ENCODE results near the gene OBSL1. TPM values are rescaled to one million over a fixed set of nuclear protein-coding genes. Genes with fewer than 3 reads are reported as not detected.

Gene OBSL1
- total RNA-seq, 1 donor from 2014 or later = 168 TPM

GRCh38 chr2:219538956-219539788, 32.2 kb downstream of the OBSL1 start:
- TF ChIP-seq CTCF (IDR thresholded peaks at IDR 0.05) = no peak
- Mint-ChIP-seq H3K36me3 (ENCODE audit: unreplicated experiment) (peaks cover 16% of the 10 kb centered on the region), H3K4me3 (ENCODE audit: unreplicated experiment) (no peak overlapping the region), H3K27ac (ENCODE audit: unreplicated experiment) (peak overlapping the region; percentile 57), H3K4me1 (ENCODE audit: unreplicated experiment) (peaks cover 31% of the 10 kb centered on the region), H3K27me3 (ENCODE audit: unreplicated experiment) (no peaks in the 10 kb centered on the region), H3K9me3 (ENCODE audit: unreplicated experiment) (no peaks in the 10 kb centered on the region)
- DNase-seq (ENCODE audit: extremely low spot score, unreplicated experiment) = no peak

- Mint-ChIP-seq H3K27ac (ENCODE audit: unreplicated experiment) (peak overlapping the region; percentile 57), H3K27me3 (ENCODE audit: unreplicated experiment) (peaks cover under 1% of the 10 kb centered on the region), H3K4me3 (ENCODE audit: unreplicated experiment) (no peak overlapping the region), H3K36me3 (ENCODE audit: unreplicated experiment) (peaks cover 16% of the 10 kb centered on the region), H3K4me1 (ENCODE audit: unreplicated experiment) (peaks cover 29% of the 10 kb centered on the region), H3K9me3 (ENCODE audit: unreplicated experiment) (no peaks in the 10 kb centered on the region)
- DNase-seq (ENCODE audit: extremely low spot score, unreplicated experiment) = no peak
- no peak for TF ChIP-seq CTCF (IDR thresholded peaks at IDR 0.05)
These were observed 32.8 kb downstream of the OBSL1 start for GRCh38 chr2:219538504-219538951.

- Mint-ChIP-seq H3K4me1 (ENCODE audit: unreplicated experiment) (peaks cover 29% of the 10 kb centered on the region), H3K9me3 (ENCODE audit: unreplicated experiment) (no peaks in the 10 kb centered on the region), H3K4me3 (ENCODE audit: unreplicated experiment) (no peak overlapping the region), H3K36me3 (ENCODE audit: unreplicated experiment) (peaks cover 16% of the 10 kb centered on the region), H3K27ac (ENCODE audit: unreplicated experiment) (no peak overlapping the region), H3K27me3 (ENCODE audit: unreplicated experiment) (peaks cover 5% of the 10 kb centered on the region)
- no peak for TF ChIP-seq CTCF (IDR thresholded peaks at IDR 0.05)
- no peak for DNase-seq (ENCODE audit: extremely low spot score, unreplicated experiment)
These were observed 33.5 kb downstream of the OBSL1 start for GRCh38 chr2:219537657-219538488.

- H3K4me3 Mint-ChIP-seq (ENCODE audit: unreplicated experiment) = no peak overlapping the region
- peaks cover 16% of the 10 kb centered on the region for H3K36me3 Mint-ChIP-seq (ENCODE audit: unreplicated experiment)
- no peak for DNase-seq (ENCODE audit: extremely low spot score, unreplicated experiment)
- H3K9me3 Mint-ChIP-seq (ENCODE audit: unreplicated experiment) = no peaks in the 10 kb centered on the region
- TF ChIP-seq CTCF (IDR thresholded peaks at IDR 0.05) = no peak
- H3K27ac Mint-ChIP-seq (ENCODE audit: unreplicated experiment) = no peak overlapping the region
- H3K27me3 Mint-ChIP-seq (ENCODE audit: unreplicated experiment) = peaks cover 5% of the 10 kb centered on the region
- H3K4me1 Mint-ChIP-seq (ENCODE audit: unreplicated experiment) = peaks cover 20% of the 10 kb centered on the region
These were observed 34.4 kb downstream of the OBSL1 start for GRCh38 chr2:219536967-219537366.

- TF ChIP-seq CTCF (IDR thresholded peaks at IDR 0.05) = no peak
- peaks cover 8% of the 10 kb centered on the region for H3K27me3 Mint-ChIP-seq (ENCODE audit: unreplicated experiment)
- H3K9me3 Mint-ChIP-seq (ENCODE audit: unreplicated experiment) = no peaks in the 10 kb centered on the region
- peaks cover 16% of the 10 kb centered on the region for H3K36me3 Mint-ChIP-seq (ENCODE audit: unreplicated experiment)
- no peak overlapping the region for H3K27ac Mint-ChIP-seq (ENCODE audit: unreplicated experiment)
- no peak overlapping the region for H3K4me3 Mint-ChIP-seq (ENCODE audit: unreplicated experiment)
- H3K4me1 Mint-ChIP-seq (ENCODE audit: unreplicated experiment) = peaks cover 17% of the 10 kb centered on the region
- DNase-seq (ENCODE audit: extremely low spot score, unreplicated experiment) = no peak
These were observed 34.9 kb downstream of the OBSL1 start for GRCh38 chr2:219536425-219536824.

Data from osteocyte (in vitro differentiated cells).